ENCODE results near the gene SLC44A2. TPM values are rescaled to one million over a fixed set of nuclear protein-coding genes. Genes with fewer than 3 reads are reported as not detected.

SLC44A2 gene
- total and polyA plus RNA-seq, 2 of the 13 experiments (the other 11 are each of a cell fraction or from before 2014, with no cell fraction given), result 2.4 to 5.6 TPM

DNA sequence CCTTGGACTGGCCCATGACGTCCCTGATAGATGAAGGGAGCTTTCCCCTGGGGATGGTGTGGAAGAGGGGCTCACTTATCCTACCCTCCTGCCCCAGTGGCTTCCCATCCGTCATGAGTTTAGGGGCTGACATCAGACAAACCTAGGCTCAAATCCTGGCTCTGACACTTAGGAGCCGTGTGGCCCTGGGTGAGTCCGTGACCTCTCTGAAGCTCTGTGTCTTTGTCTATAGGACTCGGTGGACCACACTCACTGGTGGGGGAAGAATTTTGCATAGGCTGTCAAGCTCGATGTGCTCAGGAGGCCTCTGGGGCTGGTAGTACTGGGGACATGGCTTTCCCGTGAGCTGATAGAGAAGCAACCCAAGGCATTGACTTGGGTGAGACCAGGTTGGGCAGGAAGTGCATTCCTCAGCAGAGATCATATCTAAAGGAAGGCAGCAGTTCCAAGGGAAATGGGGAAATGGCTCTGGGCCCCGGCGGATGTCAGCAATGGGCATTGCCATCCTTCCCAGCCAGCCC lies 20.8 kb upstream of the SLC44A2 start (continued):
- TF ChIP-seq, protein P1, sequence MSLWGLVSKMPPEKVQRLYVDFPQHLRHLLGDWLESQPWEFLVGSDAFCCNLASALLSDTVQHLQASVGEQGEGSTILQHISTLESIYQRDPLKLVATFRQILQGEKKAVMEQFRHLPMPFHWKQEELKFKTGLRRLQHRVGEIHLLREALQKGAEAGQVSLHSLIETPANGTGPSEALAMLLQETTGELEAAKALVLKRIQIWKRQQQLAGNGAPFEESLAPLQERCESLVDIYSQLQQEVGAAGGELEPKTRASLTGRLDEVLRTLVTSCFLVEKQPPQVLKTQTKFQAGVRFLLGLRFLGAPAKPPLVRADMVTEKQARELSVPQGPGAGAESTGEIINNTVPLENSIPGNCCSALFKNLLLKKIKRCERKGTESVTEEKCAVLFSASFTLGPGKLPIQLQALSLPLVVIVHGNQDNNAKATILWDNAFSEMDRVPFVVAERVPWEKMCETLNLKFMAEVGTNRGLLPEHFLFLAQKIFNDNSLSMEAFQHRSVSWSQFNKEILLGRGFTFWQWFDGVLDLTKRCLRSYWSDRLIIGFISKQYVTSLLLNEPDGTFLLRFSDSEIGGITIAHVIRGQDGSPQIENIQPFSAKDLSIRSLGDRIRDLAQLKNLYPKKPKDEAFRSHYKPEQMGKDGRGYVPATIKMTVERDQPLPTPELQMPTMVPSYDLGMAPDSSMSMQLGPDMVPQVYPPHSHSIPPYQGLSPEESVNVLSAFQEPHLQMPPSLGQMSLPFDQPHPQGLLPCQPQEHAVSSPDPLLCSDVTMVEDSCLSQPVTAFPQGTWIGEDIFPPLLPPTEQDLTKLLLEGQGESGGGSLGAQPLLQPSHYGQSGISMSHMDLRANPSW (CRISPR knock-in tag; IDR thresholded peaks at IDR 0.05; ENCODE audit: borderline replicate concordance), result no peak
- no peak for TF ChIP-seq ZNF350 (CRISPR knock-in tag; IDR thresholded peaks at IDR 0.05; ENCODE audit: borderline replicate concordance, low read depth)
- no peak for TF ChIP-seq ZKSCAN5 (CRISPR knock-in tag; IDR thresholded peaks at IDR 0.05)
- TF ChIP-seq ZHX2 (IDR thresholded peaks at IDR 0.05; ENCODE audit: low read depth), result no peak
- TF ChIP-seq ZHX2 (CRISPR knock-in tag; IDR thresholded peaks at IDR 0.05; ENCODE audit: borderline replicate concordance), result no peak
- TF ChIP-seq KLF12 (CRISPR knock-in tag; IDR thresholded peaks at IDR 0.05; ENCODE audit: borderline replicate concordance), result no peak
- no peak for TF ChIP-seq KLF6 (CRISPR knock-in tag; IDR thresholded peaks at IDR 0.05)

All from HepG2 (cell line).